GM21723 (cell line): ENCODE data around the gene ZBTB24.

ENCODE experiments used
- ATAC-seq: cut with Tn5 transposase; IDR thresholded peaks from one replicate; pipeline ENCODE4 v1.9.1; 2021; ENCODE audit warnings: mild to moderate bottlenecking, moderate library complexity; ENCODE audit not compliant: unreplicated experiment

ZBTB24 gene

GRCh38 chr6:109434456-109434855 is 48.6 kb downstream of the ZBTB24 start:
- no peak for ATAC-seq

GRCh38 chr6:109429496-109429895 is 53.5 kb downstream of the ZBTB24 start:
- no peak for ATAC-seq

- no peak for ATAC-seq
These were observed 54.0 kb downstream of the ZBTB24 start for GRCh38 chr6:109428889-109429477.

- ATAC-seq, result no peak
These were observed 58.1 kb downstream of the ZBTB24 start for GRCh38 chr6:109424946-109425345.

- no peak for ATAC-seq
These were observed 61.8 kb downstream of the ZBTB24 start for GRCh38 chr6:109421184-109421583.

GRCh38 chr6:109420751-109421150 is 62.3 kb downstream of the ZBTB24 start:
- ATAC-seq, result no peak

- no peak for ATAC-seq
These were observed 65.4 kb downstream of the ZBTB24 start for GRCh38 chr6:109417646-109418045.
